Esophagus squamous epithelium (tissue), 5 donors: ENCODE measurements around the gene ITPKB. TPM values are rescaled to one million over a fixed set of nuclear protein-coding genes. Genes with fewer than 3 reads are reported as not detected.

Experiments used
- DNase-seq: peaks from one replicate; lab custom pipeline; 2025; lab: John Stamatoyannopoulos, UW
- H3K27ac ChIP-seq, 4 donors: fragments of 200-600 bp; sonication (generic); one replicate each; pipeline ENCODE4 v1.5.1; 2016 to 2019; ENCODE audit warnings: mild to moderate bottlenecking in 1 of 4
- H3K27me3 ChIP-seq, 4 donors: fragments of 200-600 bp; sonication (generic); 1 replicate in 3 of 4; 2 replicates in 1 of 4; pipeline versions ENCODE4 v1.5.1 to v1.6.0; 2017 to 2021; ENCODE audit warnings: antibody characterized with exemption in 1 of 4
- H3K36me3 ChIP-seq, 3 donors: fragments of 200-600 bp; sonication (generic); one replicate each; pipeline ENCODE4 v1.5.1; 2016 to 2019
- H3K4me1 ChIP-seq, 3 donors: fragments of 200-600 bp; sonication (generic); one replicate each; pipeline ENCODE4 v1.5.1; 2017 to 2019
- H3K4me3 ChIP-seq, 4 donors: fragments of 200-600 bp; sonication (generic); 1 replicate in 3 of 4; 2 replicates in 1 of 4; pipeline ENCODE4 v1.5.1; 2016 to 2019; ENCODE audit warnings: mild to moderate bottlenecking in 2 of 4, moderate library complexity in 1 of 4
- H3K9me3 ChIP-seq, 3 donors: fragments of 200-600 bp; sonication (generic); one replicate each; pipeline ENCODE4 v1.5.1; 2016 to 2019
- POLR2A ChIP-seq, 4 donors: fragments of 450-650 bp; IDR thresholded peaks; one replicate each; pipeline ENCODE4 v1.6.1; 2017; ENCODE audit warnings: antibody characterized with exemption in 4 of 4, mild to moderate bottlenecking in 4 of 4, moderate library complexity in 3 of 4
- WGBS, 2 donors: methylation state at CpG; one replicate each; pipeline ENCODE4 v1.1.5; 2018; 5-methylcytosine and 5-hydroxymethylcytosine counted together
- intact Hi-C: fragments of 100-400 bp; cut with DNase I; formaldehyde crosslinking; loops from one replicate; pipeline ENCODE4 v1.15.0; 2022
- total RNA-seq, 4 donors: library from RNA; depleted of rRNA; stranded (reverse); fragments of >200 nt; gene quantifications; one replicate each; pipeline ENCODE4 v1.1.0, GENCODE V29; 2016
- TF ChIP-seq, protein P1 (sequence below), 6 experiments: fragments of 450-650 bp in 4 of 6; fragments of 200-600 bp in 2 of 6; sonication (generic) in 2 of 6; IDR thresholded peaks; one replicate each; pipeline ENCODE4 v1.5.1; 2016 to 2019; ENCODE audit warnings: antibody characterized with exemption in 6 of 6, mild to moderate bottlenecking in 4 of 6, moderate library complexity in 4 of 6
- donor health status: DM: yes; HTN: yes; CAD: no.

The ITPKB gene
- total RNA-seq, 4 donors from 2014 or later = 10.7 to 22.3 (median 15.9) TPM

GRCh38 chr1:226685196-226685820 is 53.8 kb downstream of the ITPKB start:
- H3K27ac ChIP-seq = peak overlapping the region in 3 of 4 donors; percentile 38 to 87 (median 45)
- H3K4me3 ChIP-seq = no peak overlapping the region
- peaks cover 23 to 97% (median 40%) of the 10 kb centered on the region in 3 donors for H3K4me1 ChIP-seq
- TF ChIP-seq, protein P1, sequence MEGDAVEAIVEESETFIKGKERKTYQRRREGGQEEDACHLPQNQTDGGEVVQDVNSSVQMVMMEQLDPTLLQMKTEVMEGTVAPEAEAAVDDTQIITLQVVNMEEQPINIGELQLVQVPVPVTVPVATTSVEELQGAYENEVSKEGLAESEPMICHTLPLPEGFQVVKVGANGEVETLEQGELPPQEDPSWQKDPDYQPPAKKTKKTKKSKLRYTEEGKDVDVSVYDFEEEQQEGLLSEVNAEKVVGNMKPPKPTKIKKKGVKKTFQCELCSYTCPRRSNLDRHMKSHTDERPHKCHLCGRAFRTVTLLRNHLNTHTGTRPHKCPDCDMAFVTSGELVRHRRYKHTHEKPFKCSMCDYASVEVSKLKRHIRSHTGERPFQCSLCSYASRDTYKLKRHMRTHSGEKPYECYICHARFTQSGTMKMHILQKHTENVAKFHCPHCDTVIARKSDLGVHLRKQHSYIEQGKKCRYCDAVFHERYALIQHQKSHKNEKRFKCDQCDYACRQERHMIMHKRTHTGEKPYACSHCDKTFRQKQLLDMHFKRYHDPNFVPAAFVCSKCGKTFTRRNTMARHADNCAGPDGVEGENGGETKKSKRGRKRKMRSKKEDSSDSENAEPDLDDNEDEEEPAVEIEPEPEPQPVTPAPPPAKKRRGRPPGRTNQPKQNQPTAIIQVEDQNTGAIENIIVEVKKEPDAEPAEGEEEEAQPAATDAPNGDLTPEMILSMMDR (IDR thresholded peaks at IDR 0.05) = no peak
- no peak for TF ChIP-seq POLR2A (IDR thresholded peaks at IDR 0.05)
- DNase-seq = no peak
- intact Hi-C loops = no loop called here
- WGBS, 2 donors = 77 to 89% methylated on average over 9 to 10 of the region's 11 CpGs
- H3K36me3 ChIP-seq = no peaks in the 10 kb centered on the region
- no peaks in the 10 kb centered on the region for H3K9me3 ChIP-seq
- H3K27me3 ChIP-seq = no peaks in the 10 kb centered on the region

- DNase-seq = no peak
- Histone ChIP-seq H3K4me3 (no peak overlapping the region), H3K4me1 (peaks cover 32 to 97% (median 45%) of the 10 kb centered on the region in 3 donors)
Measured at GRCh38 chr1:226684026-226684425, 55.1 kb downstream of the ITPKB start.

GRCh38 chr1:226682871-226683814 is 55.9 kb downstream of the ITPKB start:
- Histone ChIP-seq H3K4me1 (peaks cover 34 to 97% (median 48%) of the 10 kb centered on the region in 3 donors), H3K27ac (peak overlapping the region in 3 of 4 donors; percentile 23 to 92 (median 45)), H3K9me3 (no peaks in the 10 kb centered on the region), H3K36me3 (no peaks in the 10 kb centered on the region), H3K27me3 (no peaks in the 10 kb centered on the region), H3K4me3 (no peak overlapping the region)
- no peak for DNase-seq
- TF ChIP-seq, protein P1 (IDR thresholded peaks at IDR 0.05) = no peak
- no peak for TF ChIP-seq POLR2A (IDR thresholded peaks at IDR 0.05)
- intact Hi-C loops = no loop called here
- WGBS, 2 donors = 80 to 86% methylated on average over 8 to 9 of the region's 9 CpGs

More at GRCh38 chr1:226684026-226684425, 55.1 kb downstream of the ITPKB start:
- Histone ChIP-seq H3K9me3 (no peaks in the 10 kb centered on the region), H3K36me3 (no peaks in the 10 kb centered on the region), H3K27ac (peak overlapping the region in 3 of 4 donors; percentile 23 to 45 (median 26)), H3K27me3 (no peaks in the 10 kb centered on the region)
- TF ChIP-seq POLR2A (IDR thresholded peaks at IDR 0.05) = no peak
- TF ChIP-seq, protein P1 (IDR thresholded peaks at IDR 0.05) = no peak
- WGBS, 2 donors = 83 to 84% methylated on average over 6 to 7 of the region's 7 CpGs
- intact Hi-C loops = no loop called here

- Histone ChIP-seq H3K27ac (peak overlapping the region in 2 of 4 donors; percentile 23 to 92), H3K4me3 (no peak overlapping the region), H3K36me3 (no peaks in the 10 kb centered on the region), H3K4me1 (peaks cover 35 to 97% (median 50%) of the 10 kb centered on the region in 3 donors), H3K27me3 (no peaks in the 10 kb centered on the region), H3K9me3 (no peaks in the 10 kb centered on the region)
- WGBS, 2 donors = 63 to 81% methylated on average over 2 of the region's 4 CpGs
- DNase-seq = no peak
- TF ChIP-seq POLR2A (IDR thresholded peaks at IDR 0.05) = no peak
- TF ChIP-seq, protein P1 (IDR thresholded peaks at IDR 0.05) = no peak
- intact Hi-C loops = no loop called here
Measured at GRCh38 chr1:226681652-226682493, 57.2 kb downstream of the ITPKB start.
